HG02588 (cell line): Measurements from ENCODE around the gene ACYP2.
"Not testable (repeated sequence)": the region's sequence is repeated elsewhere in the genome, so short reads cannot be mapped to it uniquely, and the experiment has no call there.

Experiments used
- ATAC-seq: cut with Tn5 transposase; IDR thresholded peaks from one replicate; pipeline ENCODE4 v1.9.1; 2021; ENCODE audit warnings: mild to moderate bottlenecking, moderate library complexity; ENCODE audit not compliant: unreplicated experiment

ACYP2 gene

DNA sequence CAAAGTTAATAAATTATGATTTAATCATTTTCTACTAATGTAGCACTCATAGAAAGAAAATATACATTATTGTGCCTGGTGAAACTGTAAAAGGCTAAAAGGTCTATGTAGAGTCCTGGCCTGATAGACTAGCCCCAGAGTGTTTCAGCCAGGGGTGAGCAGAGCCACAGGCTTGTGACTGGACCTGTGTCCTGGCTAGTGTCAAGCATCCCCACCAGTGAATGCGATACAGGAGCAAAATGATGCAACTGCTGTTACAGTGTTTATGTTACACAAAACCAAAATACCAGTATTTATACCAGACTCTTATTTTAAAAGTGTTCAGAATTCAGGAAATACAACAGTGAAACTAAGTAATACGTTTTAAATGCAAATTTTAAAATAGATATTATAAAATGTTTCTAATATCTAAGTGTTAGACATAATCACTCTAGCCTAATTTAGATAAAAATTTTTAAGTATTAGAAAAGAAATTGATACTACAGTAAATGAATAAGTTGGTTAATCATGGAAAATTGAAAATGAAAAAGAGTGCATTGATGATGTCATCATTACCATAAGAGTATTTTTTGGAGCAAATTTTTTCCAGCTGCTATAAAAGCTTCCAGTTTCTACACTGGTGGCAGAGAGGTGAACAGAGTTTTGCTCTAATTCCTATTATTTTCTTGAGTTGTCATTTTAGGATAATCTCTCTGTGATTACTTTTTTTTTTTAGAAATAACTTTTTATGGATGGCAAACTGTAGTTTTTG lies 146.8 kb downstream of the ACYP2 start:
- ATAC-seq = no peak

GRCh38 chr2:54265081-54265480 lies 149.7 kb downstream of the ACYP2 start:
- not testable (repeated sequence) for ATAC-seq

GRCh38 chr2:54267577-54267976 lies 152.2 kb downstream of the ACYP2 start:
- no peak for ATAC-seq

GRCh38 chr2:54271189-54271588 lies 155.8 kb downstream of the ACYP2 start:
- ATAC-seq = no peak

GRCh38 chr2:54271843-54272627 lies 156.6 kb downstream of the ACYP2 start:
- ATAC-seq = peak; percentile 93

DNA sequence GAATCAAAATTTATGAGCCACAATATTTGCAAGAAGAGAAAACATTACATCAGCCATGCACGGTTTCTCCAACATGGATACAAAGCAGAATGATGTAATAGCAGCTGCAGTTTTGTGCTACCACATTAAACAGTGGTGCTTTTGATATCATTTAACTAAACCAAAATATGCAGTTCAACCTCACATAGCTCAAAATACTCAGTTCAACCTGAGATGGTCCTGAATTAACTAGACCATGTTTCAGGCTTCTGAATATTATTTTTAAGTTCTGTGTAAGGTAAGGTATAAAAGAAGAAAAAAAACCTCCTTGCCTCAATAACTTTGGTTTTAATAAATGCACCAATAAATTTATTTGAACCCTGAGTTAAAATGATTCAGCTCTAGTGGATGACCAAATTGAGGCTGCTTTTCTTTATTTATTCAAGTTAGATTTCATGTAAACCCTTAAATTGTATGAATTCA lies 159.4 kb downstream of the ACYP2 start:
- no peak for ATAC-seq

GRCh38 chr2:54275541-54275940 lies 160.1 kb downstream of the ACYP2 start:
- ATAC-seq = no peak

GRCh38 chr2:54279385-54279784 lies 164.0 kb downstream of the ACYP2 start:
- no peak for ATAC-seq

DNA sequence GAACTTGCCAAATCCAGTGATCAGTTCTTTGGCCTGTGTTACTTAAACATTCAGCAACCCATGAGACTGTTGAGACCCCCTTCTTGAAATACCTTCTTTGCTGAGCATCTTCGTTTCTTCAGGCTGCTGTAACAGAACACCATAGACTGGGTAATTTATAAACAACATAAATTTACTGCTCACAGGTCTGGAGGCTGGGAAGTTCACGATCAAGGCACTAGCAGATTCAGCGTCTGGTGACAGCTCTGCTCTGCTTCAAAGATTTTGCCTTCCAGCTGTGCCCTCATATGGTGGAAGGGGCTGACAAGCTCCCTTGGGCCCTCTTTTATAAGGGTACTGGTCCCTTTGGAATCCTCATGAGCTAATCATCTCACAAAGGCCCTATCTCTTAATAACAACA lies 169.4 kb downstream of the ACYP2 start:
- no peak for ATAC-seq

GRCh38 chr2:54285451-54285850 lies 170.0 kb downstream of the ACYP2 start:
- no peak for ATAC-seq

DNA sequence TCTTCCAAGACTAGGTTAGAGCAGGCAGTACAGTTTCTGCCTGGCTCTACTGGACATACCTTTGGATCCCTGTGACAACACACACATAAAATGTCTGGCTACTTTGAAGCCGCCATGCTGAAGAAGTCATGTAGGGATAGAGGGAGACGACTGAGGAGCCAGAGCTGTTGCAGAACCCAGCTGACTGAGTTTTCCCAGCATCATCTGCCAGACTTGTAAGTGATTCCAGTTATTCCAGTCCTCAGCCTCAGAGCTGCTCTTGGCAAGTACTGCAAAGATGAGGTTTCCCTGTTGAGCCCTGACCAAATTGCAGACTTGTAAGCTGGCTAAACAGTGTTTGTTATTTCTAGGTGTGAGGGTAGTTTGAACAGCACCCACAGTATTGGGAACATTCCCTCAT lies 172.1 kb downstream of the ACYP2 start:
- ATAC-seq = no peak

GRCh38 chr2:54289917-54290316 lies 174.5 kb downstream of the ACYP2 start:
- no peak for ATAC-seq

GRCh38 chr2:54290356-54291025 lies 175.1 kb downstream of the ACYP2 start:
- ATAC-seq = no peak

GRCh38 chr2:54294665-54295064 lies 179.2 kb downstream of the ACYP2 start:
- not testable (repeated sequence) for ATAC-seq

DNA sequence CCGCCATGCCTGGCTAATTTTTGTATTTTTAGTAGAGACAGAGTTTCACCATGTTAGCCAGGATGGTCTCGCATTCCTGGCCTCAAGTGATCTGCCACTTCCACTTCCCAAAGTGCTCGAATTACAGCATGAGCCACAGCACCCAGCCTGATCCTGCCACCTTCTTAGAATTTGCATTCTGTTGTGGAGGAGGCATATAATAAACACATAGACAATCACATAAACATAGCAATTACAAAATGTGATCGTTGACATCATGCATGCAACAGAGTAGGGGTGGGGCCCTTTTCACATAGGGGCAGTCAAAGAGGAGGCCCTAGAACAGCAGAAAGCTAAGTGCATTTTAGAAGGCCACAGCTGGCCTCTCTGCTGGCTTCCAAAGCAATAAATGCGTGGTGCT lies 180.5 kb downstream of the ACYP2 start:
- no peak for ATAC-seq

DNA sequence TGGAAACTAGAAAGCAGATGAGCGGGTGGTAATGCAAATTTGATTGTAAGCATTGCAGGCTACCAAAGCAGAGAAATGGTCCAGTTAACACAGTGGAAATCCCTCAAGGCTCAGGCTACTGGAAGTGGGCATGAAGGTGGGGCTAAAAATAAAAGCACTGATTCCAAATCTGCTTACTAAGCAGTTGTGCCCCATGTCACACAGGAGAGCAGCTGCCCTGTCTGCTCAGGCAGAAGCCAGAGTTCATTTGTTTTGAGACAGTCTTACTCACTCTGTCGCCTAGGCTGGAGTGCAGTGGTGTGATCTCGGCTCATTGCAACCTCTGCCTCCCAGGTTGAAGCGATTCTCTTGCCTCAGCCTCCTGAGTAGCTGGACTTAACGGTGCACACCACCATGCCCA lies 183.1 kb downstream of the ACYP2 start:
- ATAC-seq = no peak

- ATAC-seq = no peak
Measured at GRCh38 chr2:54303631-54304030, 188.2 kb downstream of the ACYP2 start.

GRCh38 chr2:54306556-54306955 lies 191.1 kb downstream of the ACYP2 start:
- ATAC-seq = no peak

DNA sequence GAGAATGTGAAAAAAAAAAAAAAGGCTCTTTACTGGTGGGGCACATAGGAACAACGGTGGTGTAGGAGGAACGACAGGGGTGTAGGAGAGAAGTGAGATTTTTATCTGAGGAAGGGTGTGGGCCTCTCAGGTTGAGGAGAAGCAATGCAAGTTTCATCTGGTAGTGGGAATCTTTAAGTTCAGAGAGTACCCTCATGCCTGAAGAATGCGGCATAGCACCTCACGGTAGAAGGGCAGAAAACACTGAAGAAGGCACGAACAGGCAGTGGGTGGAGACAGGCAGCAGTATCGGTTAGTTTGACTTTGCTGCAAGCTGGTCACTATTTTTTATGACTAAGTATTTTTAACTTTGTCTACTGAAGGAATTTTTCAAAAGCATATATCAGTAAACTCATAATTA lies 192.8 kb downstream of the ACYP2 start:
- no peak for ATAC-seq

- no peak for ATAC-seq
Measured at GRCh38 chr2:54308782-54309181, 193.4 kb downstream of the ACYP2 start.

- ATAC-seq = no peak
Measured at GRCh38 chr2:54310311-54310710, 194.9 kb downstream of the ACYP2 start.

DNA sequence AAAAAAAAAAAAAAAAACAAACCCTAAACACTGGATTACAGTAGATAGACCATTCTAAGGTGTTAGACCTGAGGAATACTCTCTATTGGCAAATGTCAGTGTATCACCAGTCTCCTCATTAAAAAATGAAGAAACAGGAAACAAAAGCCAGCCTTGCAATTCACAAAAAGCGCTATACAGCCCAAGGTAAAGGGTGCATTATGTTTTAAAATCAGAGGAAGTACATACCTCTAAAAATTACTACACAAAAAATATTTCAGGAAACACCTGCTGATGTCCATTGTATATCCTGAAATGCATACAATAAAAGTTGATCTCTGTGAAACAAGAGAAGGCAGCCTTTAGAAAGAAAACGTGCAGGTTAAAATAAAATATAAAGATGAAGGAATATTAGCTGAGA lies 195.5 kb downstream of the ACYP2 start:
- no peak for ATAC-seq
